AG04449 (cell line): Measurements from ENCODE around the gene PDK1.

ENCODE experiments used
- CTCF ChIA-PET: fragments of 350-600 bp; formaldehyde crosslinking; extraction: SDS; loops from one replicate; lab custom pipeline; 2021; ENCODE audit warnings: antibody characterized with exemption; lab: Yijun Ruan, JAX
- POLR2A ChIA-PET: fragments of 400-600, 350-600 bp; formaldehyde crosslinking; extraction: SDS; loops from one replicate; lab custom pipeline; 2020; ENCODE audit warnings: antibody characterized with exemption, inconsistent platforms; lab: Yijun Ruan, JAX
- DNase-seq: peaks from one replicate; pipeline ENCODE4 v3.0.0-alpha.2; 2010; ENCODE audit warnings: low read depth, low spot score
- H3K4me3 ChIP-seq: 2 replicates; pipeline ENCODE4 v1.5.1; 2011; ENCODE audit warnings: low read depth, mild to moderate bottlenecking, control low read depth, low read length
- CTCF ChIP-seq: IDR thresholded peaks from one replicate; pipeline ENCODE4 v1.5.1; 2011; ENCODE audit warnings: mild to moderate bottlenecking, moderate library complexity, low read length, control low read depth, inconsistent platforms; ENCODE audit not compliant: insufficient read depth; ENCODE audit errors: missing control alignments

Gene PDK1

GRCh38 chr2:172571245-172571644 lies 15.4 kb downstream of the PDK1 start:
- ChIA-PET CTCF (interaction anchor here (0.8 to 3.3 kb wide), 2 partner anchors 8 to 22 kb away, joined by 3 to 16 read pairs; no protein-coding TSS in a partner anchor), POLR2A (no interaction called here)
- TF ChIP-seq CTCF: no peak
- no peak overlapping the region for H3K4me3 ChIP-seq
- no peak for DNase-seq

GRCh38 chr2:172572981-172573380 lies 17.1 kb downstream of the PDK1 start:
- no peak overlapping the region for H3K4me3 ChIP-seq
- CTCF ChIA-PET: interaction anchor here (3.3 kb wide), 1 partner anchor 21 kb away, joined by 16 read pairs; no protein-coding TSS in a partner anchor
- TF ChIP-seq CTCF: no peak
- POLR2A ChIA-PET: no interaction called here
- DNase-seq: no peak

GRCh38 chr2:172574965-172575364 lies 19.1 kb downstream of the PDK1 start:
- POLR2A ChIA-PET: no interaction called here
- H3K4me3 ChIP-seq: no peak overlapping the region
- CTCF ChIA-PET: interaction anchor here (1.1 kb wide), 1 partner anchor 19 kb away, joined by 3 read pairs; no protein-coding TSS in a partner anchor
- DNase-seq: no peak
- no peak for TF ChIP-seq CTCF

- POLR2A ChIA-PET: no interaction called here
- no peak overlapping the region for H3K4me3 ChIP-seq
- CTCF ChIA-PET: interaction anchor here (1.6 to 4.3 kb wide), 2 partner anchors 14 to 18 kb away, joined by 3 to 30 read pairs; no protein-coding TSS in a partner anchor
- DNase-seq: no peak
- TF ChIP-seq CTCF: no peak
Observed at GRCh38 chr2:172578054-172578453, 22.2 kb downstream of the PDK1 start.

GRCh38 chr2:172578860-172579512 lies 23.1 kb downstream of the PDK1 start:
- H3K4me3 ChIP-seq: no peak overlapping the region
- ChIA-PET POLR2A (no interaction called here), CTCF (interaction anchor here (0.9 to 4.3 kb wide), 4 partner anchors 8 to 132 kb away, joined by 3 to 30 read pairs (median 3); no protein-coding TSS in a partner anchor)
- no peak for TF ChIP-seq CTCF
- DNase-seq: no peak

- POLR2A ChIA-PET: no interaction called here
- CTCF ChIA-PET: interaction anchor here (1.1 to 4.3 kb wide), 4 partner anchors 11 to 130 kb away, joined by 3 to 30 read pairs (median 6); no protein-coding TSS in a partner anchor
- no peak overlapping the region for H3K4me3 ChIP-seq
- no peak for DNase-seq
- no peak for TF ChIP-seq CTCF
Observed at GRCh38 chr2:172580544-172580943, 24.7 kb downstream of the PDK1 start.
